ENCODE results near the gene ATAD1.

GRCh38 chr10:87703771-87704170, 114.3 kb downstream of the ATAD1 start:
- TF ChIP-seq CTCF (IDR thresholded peaks at IDR 0.05; ENCODE audit: low read length) = no peak
- TF ChIP-seq EZH2 (IDR thresholded peaks at IDR 0.05; ENCODE audit: borderline replicate concordance, low read length) = no peak

Data from OCI-LY1 (cell line).